Right hindlimb (tissue), 1 donor: ENCODE measurements around the gene DACT2.

ENCODE experiments used
- DNase-seq: peaks from one replicate; pipeline ENCODE4 v3.0.0-alpha.2; 2018

The DACT2 gene

GRCh38 chr6:168348186-168348585 is 28.6 kb upstream of the DACT2 start:
- DNase-seq: no peak

- no peak for DNase-seq
Observed at GRCh38 chr6:168347615-168348014, 28.0 kb upstream of the DACT2 start.

- no peak for DNase-seq
Observed at GRCh38 chr6:168347053-168347452, 27.5 kb upstream of the DACT2 start.

GRCh38 chr6:168345896-168346754 is 26.5 kb upstream of the DACT2 start:
- DNase-seq: no peak

- no peak for DNase-seq
Observed at GRCh38 chr6:168345266-168345665, 25.7 kb upstream of the DACT2 start.

GRCh38 chr6:168344338-168344737 is 24.8 kb upstream of the DACT2 start:
- DNase-seq: no peak

- DNase-seq: no peak
Observed at GRCh38 chr6:168343239-168344150, 23.9 kb upstream of the DACT2 start.

GRCh38 chr6:168342636-168343035 is 23.1 kb upstream of the DACT2 start:
- DNase-seq: no peak

GRCh38 chr6:168341280-168341900 is 21.8 kb upstream of the DACT2 start:
- no peak for DNase-seq

- DNase-seq: no peak
Observed at GRCh38 chr6:168340819-168341218, 21.2 kb upstream of the DACT2 start.

GRCh38 chr6:168338777-168339176 is 19.2 kb upstream of the DACT2 start:
- no peak for DNase-seq

GRCh38 chr6:168336967-168337366 is 17.4 kb upstream of the DACT2 start:
- no peak for DNase-seq

- no peak for DNase-seq
Observed at GRCh38 chr6:168333989-168334388, 14.4 kb upstream of the DACT2 start.

- DNase-seq: no peak
Observed at GRCh38 chr6:168333491-168333890, 13.9 kb upstream of the DACT2 start.

GRCh38 chr6:168333039-168333438 is 13.5 kb upstream of the DACT2 start:
- no peak for DNase-seq

- DNase-seq: no peak
Observed at GRCh38 chr6:168332020-168332419, 12.4 kb upstream of the DACT2 start.

- no peak for DNase-seq
Observed at GRCh38 chr6:168331058-168331457, 11.5 kb upstream of the DACT2 start.

GRCh38 chr6:168330403-168330802 is 10.8 kb upstream of the DACT2 start:
- DNase-seq: no peak

GRCh38 chr6:168328086-168328485 is 8.5 kb upstream of the DACT2 start:
- no peak for DNase-seq

GRCh38 chr6:168326294-168327261 is 7.0 kb upstream of the DACT2 start:
- DNase-seq: no peak

- DNase-seq: no peak
Observed at GRCh38 chr6:168322966-168323365, 3.4 kb upstream of the DACT2 start.

GRCh38 chr6:168320634-168321033 is 1.1 kb upstream of the DACT2 start:
- no peak for DNase-seq
